GM12874 (cell line): ENCODE measurements around the gene THG1L.
A peak's percentile ranks its signal among the peaks of the same experiment; 100 is the strongest.

ENCODE experiments used
- TF ChIP-seq, protein P1 (sequence below): IDR thresholded peaks from 2 replicates; pipeline ENCODE4 v1.5.1; 2011; ENCODE audit warnings: low read depth, mild to moderate bottlenecking, control low read depth, low read length, moderate library complexity; ENCODE audit not compliant: insufficient read depth

The THG1L gene

DNA sequence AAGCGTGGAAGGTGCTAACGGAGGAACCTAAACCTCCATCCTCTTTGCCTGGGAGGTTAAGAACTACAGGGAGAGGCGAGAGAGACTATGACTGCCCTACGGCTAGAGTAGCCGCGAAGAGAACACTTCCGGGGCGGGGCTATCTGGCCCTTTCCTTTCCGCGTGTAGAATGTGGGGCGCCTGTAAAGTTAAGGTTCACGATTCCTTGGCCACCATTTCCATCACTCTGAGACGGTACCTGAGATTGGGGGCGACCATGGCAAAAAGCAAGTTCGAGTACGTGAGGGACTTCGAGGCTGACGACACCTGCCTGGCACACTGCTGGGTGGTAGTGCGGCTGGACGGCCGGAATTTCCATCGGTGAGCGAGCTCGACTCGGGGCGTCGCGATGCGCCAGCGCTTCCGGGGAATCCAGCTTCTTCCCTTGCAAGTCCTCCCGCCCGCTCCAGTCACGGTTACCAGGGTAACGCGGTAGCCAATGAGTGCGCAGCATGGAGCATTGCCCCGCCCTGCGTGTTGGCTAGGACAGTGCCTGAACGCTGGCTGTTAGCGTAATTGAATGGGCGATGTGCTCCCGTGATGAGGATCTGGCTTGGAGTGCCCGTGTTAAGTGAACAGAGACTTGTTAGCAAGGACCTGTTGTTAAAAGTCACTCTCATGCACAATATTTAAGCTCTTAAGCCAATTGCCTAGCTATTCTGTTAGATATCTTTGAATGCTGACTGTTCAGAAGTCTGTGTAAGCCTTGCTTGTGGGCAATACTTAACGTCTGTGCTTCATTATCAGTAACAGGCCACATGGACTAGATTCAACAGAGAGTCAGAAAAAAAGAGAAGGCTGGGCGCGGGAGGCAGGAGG, at the start of gene THG1L:
Gene THG1L (plus strand): TSS at position 149 of the 858 bp plus-strand sequence. CDS start 21 bp downstream, at position 170.
- TF ChIP-seq, protein P1, sequence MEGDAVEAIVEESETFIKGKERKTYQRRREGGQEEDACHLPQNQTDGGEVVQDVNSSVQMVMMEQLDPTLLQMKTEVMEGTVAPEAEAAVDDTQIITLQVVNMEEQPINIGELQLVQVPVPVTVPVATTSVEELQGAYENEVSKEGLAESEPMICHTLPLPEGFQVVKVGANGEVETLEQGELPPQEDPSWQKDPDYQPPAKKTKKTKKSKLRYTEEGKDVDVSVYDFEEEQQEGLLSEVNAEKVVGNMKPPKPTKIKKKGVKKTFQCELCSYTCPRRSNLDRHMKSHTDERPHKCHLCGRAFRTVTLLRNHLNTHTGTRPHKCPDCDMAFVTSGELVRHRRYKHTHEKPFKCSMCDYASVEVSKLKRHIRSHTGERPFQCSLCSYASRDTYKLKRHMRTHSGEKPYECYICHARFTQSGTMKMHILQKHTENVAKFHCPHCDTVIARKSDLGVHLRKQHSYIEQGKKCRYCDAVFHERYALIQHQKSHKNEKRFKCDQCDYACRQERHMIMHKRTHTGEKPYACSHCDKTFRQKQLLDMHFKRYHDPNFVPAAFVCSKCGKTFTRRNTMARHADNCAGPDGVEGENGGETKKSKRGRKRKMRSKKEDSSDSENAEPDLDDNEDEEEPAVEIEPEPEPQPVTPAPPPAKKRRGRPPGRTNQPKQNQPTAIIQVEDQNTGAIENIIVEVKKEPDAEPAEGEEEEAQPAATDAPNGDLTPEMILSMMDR = no peak

DNA sequence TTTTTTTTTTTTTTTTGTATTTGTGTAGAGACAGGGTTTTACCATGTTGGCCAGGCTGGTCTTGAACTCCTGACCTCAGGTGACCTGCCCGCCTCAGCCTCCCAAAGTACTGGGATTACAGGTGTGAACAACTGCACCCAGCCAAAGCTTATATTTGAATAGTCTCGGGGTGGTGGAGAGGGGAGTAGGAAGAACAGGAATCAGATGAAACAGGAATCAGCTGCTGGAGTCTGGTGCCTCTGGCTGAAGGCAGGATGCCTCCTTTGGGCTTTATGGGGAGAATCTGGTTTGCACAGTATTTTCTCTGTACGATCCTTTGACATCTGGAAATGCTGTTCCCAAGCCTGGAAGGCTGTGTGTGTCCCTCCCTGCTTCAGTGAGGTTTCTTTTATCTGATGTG, 49.0 kb upstream of the THG1L start:
- TF ChIP-seq, protein P1 = no peak

DNA sequence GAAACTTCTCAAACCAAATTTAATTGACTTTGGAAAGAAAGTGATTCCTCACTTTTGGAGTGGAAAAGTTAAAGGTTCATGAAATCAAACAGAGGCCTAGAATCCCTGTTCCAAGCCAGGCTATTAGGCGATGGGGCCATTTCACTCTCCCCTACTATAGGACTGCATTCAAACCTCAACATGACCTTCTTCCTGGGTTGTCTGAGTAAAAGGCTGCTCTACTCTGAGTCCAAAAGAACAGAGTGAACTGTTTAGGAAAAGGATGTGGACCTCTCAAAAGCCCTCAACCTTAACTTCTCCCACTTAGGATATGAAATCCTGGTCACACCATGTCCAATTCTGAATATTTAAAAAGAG, 44.0 kb upstream of the THG1L start:
- TF ChIP-seq, protein P1 = no peak

DNA sequence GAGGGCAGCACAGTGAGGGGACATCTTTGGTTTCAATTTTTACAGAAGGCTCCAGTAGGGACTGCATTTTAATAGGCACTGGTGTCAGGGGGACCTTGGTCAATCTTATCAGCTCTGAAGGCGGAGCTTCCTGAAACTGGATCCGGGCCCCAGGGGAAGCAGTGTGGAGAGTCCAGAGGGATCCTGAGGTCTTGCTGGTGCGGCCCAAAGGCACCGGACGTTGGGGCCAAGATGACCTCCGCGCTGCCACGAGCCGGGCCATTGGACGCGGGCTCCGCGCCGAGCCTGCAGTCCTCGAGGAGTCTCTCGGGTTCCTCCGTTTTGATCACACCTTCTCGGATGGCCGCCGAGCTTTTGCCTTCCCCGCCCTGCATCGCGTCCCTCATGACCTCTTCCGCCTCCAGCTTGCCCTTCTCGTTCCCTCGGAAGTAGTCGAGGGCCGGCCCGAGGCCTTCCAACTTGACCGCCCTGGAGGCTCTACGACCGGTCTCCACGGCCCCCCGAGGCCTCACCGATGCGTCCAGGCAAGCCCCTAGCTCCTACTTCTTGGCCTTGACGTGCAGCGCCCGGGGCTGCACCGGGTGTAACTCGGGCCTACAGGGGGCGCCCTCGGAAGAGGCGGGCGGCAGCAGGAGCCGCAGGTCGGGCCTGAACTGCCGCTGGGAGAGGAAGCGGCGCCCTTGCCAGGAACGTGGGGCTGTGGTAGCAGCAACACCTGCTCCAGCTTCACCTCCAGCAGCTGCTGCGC, 41.1 kb upstream of the THG1L start:
- TF ChIP-seq, protein P1 = 0 out of 2 replicates have a peak, but pooled peaks have one; percentile 2

DNA sequence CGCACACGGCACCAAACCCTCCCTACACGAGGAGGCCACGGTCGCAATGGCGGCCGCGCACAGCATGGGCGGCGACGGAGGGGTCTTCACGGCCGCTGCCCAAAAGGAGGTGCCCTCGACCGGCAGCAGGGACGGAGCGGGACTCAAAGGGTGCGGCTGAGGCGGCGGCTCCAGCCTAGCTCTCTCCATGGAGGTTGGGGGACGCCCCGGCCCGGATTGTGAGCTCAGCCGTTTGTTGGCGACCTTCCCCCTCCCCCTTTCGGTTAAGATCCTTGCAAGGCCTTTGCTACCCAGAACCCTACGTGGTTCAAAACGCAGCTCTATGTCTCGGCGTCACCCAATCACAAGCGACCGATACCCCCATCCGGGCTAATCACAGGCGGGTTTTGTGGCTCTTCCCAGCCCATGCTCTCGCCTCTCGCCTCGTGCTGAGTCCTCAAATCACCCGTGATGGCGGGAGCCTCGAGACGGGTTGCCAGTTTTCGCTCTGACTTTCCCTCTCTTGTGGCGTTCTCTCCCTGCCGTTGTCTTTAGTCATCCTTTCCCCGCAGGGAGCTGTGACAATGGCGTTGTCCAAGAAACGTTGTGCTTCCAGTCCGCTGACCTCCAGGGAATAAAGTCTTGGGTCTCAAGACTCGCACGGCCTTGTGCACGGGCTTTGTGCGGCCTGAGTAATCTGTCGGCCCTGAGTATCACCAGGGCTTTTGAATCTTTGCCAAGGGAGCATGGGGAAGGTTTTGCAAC, 40.4 kb upstream of the THG1L start:
- TF ChIP-seq, protein P1 = no peak

DNA sequence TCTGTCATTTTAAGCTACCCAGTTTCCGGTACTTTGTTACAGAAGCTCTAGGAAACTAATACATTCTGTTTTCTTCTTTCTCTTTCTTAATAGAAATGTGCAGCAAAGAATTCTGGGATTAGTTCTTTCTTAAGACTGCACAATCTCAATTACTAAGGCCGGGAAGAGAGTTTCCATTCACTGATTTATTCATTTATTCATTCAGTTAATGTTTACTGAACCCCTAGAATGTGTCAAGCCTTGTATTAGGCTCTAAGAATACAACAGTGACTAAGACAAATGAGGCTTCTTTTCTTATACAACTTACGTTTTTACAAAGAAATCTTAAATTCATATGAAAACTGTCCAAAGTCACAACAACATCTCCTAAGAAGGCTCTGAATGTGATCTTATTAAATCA, 27.5 kb upstream of the THG1L start:
- TF ChIP-seq, protein P1 = no peak

DNA sequence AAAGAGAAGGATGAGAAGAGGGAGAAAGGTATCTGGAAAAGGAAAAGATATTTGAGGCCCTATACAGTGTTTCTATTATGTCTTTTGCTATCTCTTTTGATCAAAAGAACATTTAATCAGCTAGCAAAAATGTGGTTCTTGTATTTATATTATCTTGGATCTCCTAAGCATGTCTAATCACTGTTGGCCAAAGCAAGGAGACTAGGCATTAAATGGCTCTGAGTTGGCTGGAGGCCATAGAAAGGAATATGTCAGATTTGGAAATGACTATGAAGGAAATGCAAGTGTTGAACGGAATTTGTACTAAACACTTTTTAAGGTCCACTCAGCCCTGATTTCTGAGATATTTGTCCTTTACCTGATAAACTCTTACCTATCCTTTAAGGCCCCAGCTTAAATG, 22.4 kb upstream of the THG1L start:
- TF ChIP-seq, protein P1 = no peak
